HepG2 (cell line): ENCODE results near the gene KMT2D. TPM values are rescaled to one million over a fixed set of nuclear protein-coding genes. Genes with fewer than 3 reads are reported as not detected.

Experiments
- CHD4 ChIP-seq: fragments of 200-600 bp; sonication (generic); IDR thresholded peaks from 2 replicates; pipeline ENCODE4 v1.7.0; 2017; ENCODE audit warnings: mild to moderate bottlenecking, low read length, borderline replicate concordance
- DZIP1 ChIP-seq: sonication (generic); formaldehyde crosslinking; IDR thresholded peaks from 2 replicates; pipeline ENCODE4 v1.5.0; 2020; ENCODE audit warnings: mild to moderate bottlenecking, missing genetic modification reagents
- FOXK2 ChIP-seq: fragments of 450-650 bp; IDR thresholded peaks from 2 replicates; pipeline ENCODE4 v1.6.1; 2016
- FOXP1 ChIP-seq, 2 experiments: fragments of 450-650 bp in 1 of 2; IDR thresholded peaks; 2 replicates each; pipeline ENCODE4 v1.6.1; 2017 to 2018; ENCODE audit warnings: antibody characterized with exemption in 1 of 2
- GMEB2 ChIP-seq: IDR thresholded peaks from 2 replicates; pipeline ENCODE4 v1.6.1; 2016; ENCODE audit warnings: missing biosample characterization, missing genetic modification reagents, low read depth
- HOXA5 ChIP-seq: sonication (generic); formaldehyde crosslinking; IDR thresholded peaks from 2 replicates; pipeline ENCODE4 v1.4.0; 2020; ENCODE audit warnings: missing genetic modification reagents
- IRF1 ChIP-seq: sonication (generic); formaldehyde crosslinking; IDR thresholded peaks from 2 replicates; pipeline ENCODE4 v1.4.0; 2020; ENCODE audit warnings: low read depth, mild to moderate bottlenecking, missing genetic modification reagents
- KDM1A ChIP-seq: IDR thresholded peaks from 2 replicates; pipeline ENCODE4 v1.6.1; 2016; ENCODE audit warnings: missing compliant biosample characterization
- RBM22 ChIP-seq: fragments of 200-400 bp; formaldehyde crosslinking; optimal IDR thresholded peaks from 2 replicates; pipeline ENCODE3; 2017; ENCODE audit warnings: mild to moderate bottlenecking, low read length, moderate library complexity
- RBM39 ChIP-seq: fragments of 200-400 bp; formaldehyde crosslinking; IDR thresholded peaks from one replicate; pipeline ENCODE4 v1.6.1; 2018; ENCODE audit warnings: antibody characterized with exemption, mild to moderate bottlenecking, low read depth, low read length; ENCODE audit not compliant: poor library complexity, severe bottlenecking
- SALL2 ChIP-seq: sonication (generic); formaldehyde crosslinking; IDR thresholded peaks from 2 replicates; pipeline ENCODE4 v1.8.1; 2023; ENCODE audit warnings: mild to moderate bottlenecking, missing genetic modification reagents, inconsistent platforms
- SMARCC2 ChIP-seq: fragments of 450-650 bp; IDR thresholded peaks from 2 replicates; pipeline ENCODE4 v1.6.1; 2017; ENCODE audit warnings: antibody characterized with exemption, mild to moderate bottlenecking
- SOX6 ChIP-seq, 2 experiments: fragments of 450-650 bp in 1 of 2; sonication (generic) in 1 of 2; formaldehyde crosslinking in 1 of 2; IDR thresholded peaks; 2 replicates each; pipeline versions ENCODE4 v1.4.0 to v1.6.1; 2017 to 2020; ENCODE audit warnings: antibody characterized with exemption in 1 of 2, mild to moderate bottlenecking in 1 of 2, missing genetic modification reagents in 1 of 2
- SPEN ChIP-seq: sonication (generic); formaldehyde crosslinking; IDR thresholded peaks from 2 replicates; pipeline ENCODE4 v1.5.1; 2020; ENCODE audit warnings: low read depth, mild to moderate bottlenecking, missing genetic modification reagents
- STAT5B ChIP-seq: sonication (generic); formaldehyde crosslinking; IDR thresholded peaks from 2 replicates; pipeline ENCODE4 v1.4.0; 2020; ENCODE audit warnings: missing genetic modification reagents
- TBX2 ChIP-seq: sonication (generic); formaldehyde crosslinking; IDR thresholded peaks from 2 replicates; pipeline ENCODE4 v1.5.0; 2020; ENCODE audit warnings: missing genetic modification reagents, mild to moderate bottlenecking, borderline replicate concordance
- ZBTB7A ChIP-seq: sonication (generic); formaldehyde crosslinking; IDR thresholded peaks from 2 replicates; pipeline ENCODE4 v1.8.0; 2022; ENCODE audit warnings: mild to moderate bottlenecking, missing genetic modification reagents
- ZFP62 ChIP-seq: sonication (generic); formaldehyde crosslinking; IDR thresholded peaks from 2 replicates; pipeline ENCODE4 v1.4.0; 2020; ENCODE audit warnings: missing genetic modification reagents
- ZNF20 ChIP-seq: sonication (generic); formaldehyde crosslinking; IDR thresholded peaks from 2 replicates; pipeline ENCODE4 v1.4.0; 2020; ENCODE audit warnings: mild to moderate bottlenecking, moderate library complexity, missing genetic modification reagents
- ZNF335 ChIP-seq: sonication (generic); formaldehyde crosslinking; IDR thresholded peaks from 2 replicates; pipeline ENCODE4 v1.4.0; 2020; ENCODE audit warnings: missing genetic modification reagents
- ZNF337 ChIP-seq: sonication (generic); formaldehyde crosslinking; IDR thresholded peaks from 2 replicates; pipeline ENCODE4 v1.5.1; 2020; ENCODE audit warnings: missing genetic modification reagents, low read depth, mild to moderate bottlenecking, borderline replicate concordance
- ZNF547 ChIP-seq: sonication (generic); formaldehyde crosslinking; IDR thresholded peaks from 2 replicates; pipeline ENCODE4 v1.5.1; 2020; ENCODE audit warnings: mild to moderate bottlenecking, missing genetic modification reagents
- ZNF746 ChIP-seq: sonication (generic); formaldehyde crosslinking; IDR thresholded peaks from 2 replicates; pipeline ENCODE4 v1.8.0; 2022; ENCODE audit warnings: mild to moderate bottlenecking, missing genetic modification reagents
- ZNF749 ChIP-seq: sonication (generic); formaldehyde crosslinking; IDR thresholded peaks from 2 replicates; pipeline ENCODE4 v1.8.0; 2022; ENCODE audit warnings: mild to moderate bottlenecking, missing genetic modification reagents, moderate library complexity, borderline replicate concordance
- ZNF775 ChIP-seq: sonication (generic); formaldehyde crosslinking; IDR thresholded peaks from 2 replicates; pipeline ENCODE4 v1.4.0; 2020; ENCODE audit warnings: missing genetic modification reagents, mild to moderate bottlenecking, moderate library complexity, borderline replicate concordance
- polyA plus RNA-seq, 8 experiments: library from polyadenylated mRNA; depleted of rRNA in 3 of 8; stranded (reverse) in 7 of 8; unstranded in 1 of 8; fragments of >200 nt; fragmentation: Illumina TruSeq in 4 of 8; extraction: Trizol in 4 of 8; gene quantifications; 2 replicates each; pipeline versions ENCODE4 v1.2.1 to v1.2.3, GENCODE V29; 2011 to 2016; ENCODE audit warnings: low read depth in 4 of 8, missing spikeins in 1 of 8, mixed read lengths in 1 of 8; ENCODE audit not compliant: insufficient read depth in 1 of 8
- total RNA-seq, 5 experiments: library from RNA; depleted of rRNA; stranded (reverse); fragments of >200 nt; fragmentation: Illumina TruSeq; extraction: Trizol; gene quantifications; 2 replicates each; pipeline ENCODE4 v1.2.3, GENCODE V29; 2016; ENCODE audit warnings: low read depth in 1 of 5

The KMT2D gene
- total and polyA plus RNA-seq, 2 of the 13 experiments (the other 11 are each of a cell fraction or from before 2014, with no cell fraction given), result 8.1 to 10.4 TPM

- TF ChIP-seq DZIP1 (CRISPR knock-in tag), result no peak
- TF ChIP-seq STAT5B, result no peak
- TF ChIP-seq HOXA5, result peak; percentile 92
- TF ChIP-seq ZFP62 (CRISPR knock-in tag), result no peak
- TF ChIP-seq ZNF547 (CRISPR knock-in tag), result no peak; the same call in 1 of the 2 replicates
- no peak for TF ChIP-seq SOX6 (IDR thresholded peaks at IDR 0.05)
- TF ChIP-seq SOX6 (CRISPR knock-in tag; IDR thresholded peaks at IDR 0.05), result peak; percentile 73
- peak; percentile 97 for TF ChIP-seq SPEN
- peak; percentile 82 for TF ChIP-seq GMEB2 (CRISPR knock-in tag)
- TF ChIP-seq ZBTB7A (CRISPR knock-in tag), result peak; percentile 56
- TF ChIP-seq ZNF337 (CRISPR knock-in tag), result no peak
- TF ChIP-seq IRF1 (CRISPR knock-in tag), result peak; percentile 86; the same call in 1 of the 2 replicates
- peak; percentile 95 for TF ChIP-seq ZNF20
- no peak for TF ChIP-seq ZNF775
- 0 out of 2 replicates have a peak, but pooled peaks have one; percentile 23 for TF ChIP-seq FOXP1 (IDR thresholded peaks at IDR 0.05)
- TF ChIP-seq FOXP1 (CRISPR knock-in tag; IDR thresholded peaks at IDR 0.05), result peak; percentile 32; the same call in 1 of the 2 replicates
- no peak for TF ChIP-seq CHD4
- TF ChIP-seq ZNF746, result peak; percentile 84; the same call in 1 of the 2 replicates
- peak; percentile 98 for TF ChIP-seq RBM39
- TF ChIP-seq FOXK2, result 0 out of 2 replicates have a peak, but pooled peaks have one; percentile 21
- TF ChIP-seq RBM22, result no peak
- TF ChIP-seq KDM1A (CRISPR knock-in tag), result no peak
- no peak for TF ChIP-seq SMARCC2
- peak; percentile 91 for TF ChIP-seq ZNF335 (CRISPR knock-in tag)
- peak; percentile 63; the same call in 1 of the 2 replicates for TF ChIP-seq SALL2 (CRISPR knock-in tag)
- TF ChIP-seq TBX2 (CRISPR knock-in tag), result peak; percentile 82
- TF ChIP-seq ZNF749 (CRISPR knock-in tag), result 0 out of 2 replicates have a peak, but pooled peaks have one; percentile 65
These were observed at the start of gene KMT2D (continued) for GRCh38 chr12:49060237-49061156.
